Gastrocnemius medialis (tissue), 4 donors: ENCODE measurements around the gene ANO9. TPM values are rescaled to one million over a fixed set of nuclear protein-coding genes. Genes with fewer than 3 reads are reported as not detected.
"Not testable (repeated sequence)": the region's sequence is repeated elsewhere in the genome, so short reads cannot be mapped to it uniquely, and the experiment has no call there.

Source experiments
- ATAC-seq, 2 donors: fragments of 150-250 bp; one replicate each; pipeline ENCODE4 v1.9.1; 2016
- DNase-seq, 2 donors: peaks; one replicate each; pipeline ENCODE4 v3.0.0-alpha.2; 2019
- H3K27ac ChIP-seq, 4 donors: fragments of 200-600 bp; sonication (generic); 1 replicate in 1 of 4; 2 replicates in 3 of 4; pipeline ENCODE4 v1.5.1; 2016 to 2018; ENCODE audit warnings: mild to moderate bottlenecking in 2 of 4, moderate library complexity in 1 of 4
- H3K27me3 ChIP-seq, 3 donors: fragments of 200-600 bp; sonication (generic) in 2 of 3; 1 replicate in 1 of 3; 2 replicates in 2 of 3; pipeline versions ENCODE4 v1.5.1 to v1.6.0; 2016 to 2019; ENCODE audit warnings: mild to moderate bottlenecking in 1 of 3, moderate library complexity in 1 of 3
- H3K36me3 ChIP-seq, 2 donors: fragments of 200-600 bp; sonication (generic) in 1 of 2; one replicate each; pipeline ENCODE4 v1.5.1; 2017 to 2018
- H3K4me1 ChIP-seq, 2 donors: fragments of 200-600 bp; sonication (generic) in 1 of 2; one replicate each; pipeline ENCODE4 v1.5.1; 2016 to 2017; ENCODE audit warnings: mild to moderate bottlenecking in 2 of 2
- H3K4me3 ChIP-seq, 4 donors: fragments of 200-600 bp; sonication (generic) in 3 of 4; 1 replicate in 1 of 4; 2 replicates in 3 of 4; pipeline ENCODE4 v1.5.1; 2016 to 2019; ENCODE audit warnings: mild to moderate bottlenecking in 2 of 4
- H3K9me3 ChIP-seq, 3 donors: fragments of 200-600 bp; sonication (generic) in 2 of 3; 1 replicate in 1 of 3; 2 replicates in 2 of 3; pipeline ENCODE4 v1.5.1; 2016 to 2019
- POLR2A ChIP-seq, 2 donors: fragments of 450-650 bp; IDR thresholded peaks; one replicate each; pipeline ENCODE4 v1.6.1; 2017; ENCODE audit warnings: antibody characterized with exemption in 2 of 2, mild to moderate bottlenecking in 2 of 2, moderate library complexity in 2 of 2
- in situ Hi-C, 4 donors: fragments of 200-750 bp; cut with MboI; loops; one replicate each; pipeline versions ENCODE4 v1.15.0 to v1.8.0; 2017; ENCODE audit warnings: low sequenced_read_pairs in 4 of 4
- intact Hi-C: fragments of 100-400 bp; cut with DNase I; formaldehyde crosslinking; loops from one replicate; pipeline ENCODE4 v1.15.1; 2023; ENCODE audit warnings: low total_unique reads
- total RNA-seq, 4 donors: library from RNA; depleted of rRNA; stranded (reverse); fragments of >200 nt; gene quantifications; one replicate each; pipeline versions ENCODE4 v1.1.0 to v1.2.3, GENCODE V29; 2016
- TF ChIP-seq, protein P1 (sequence below), 5 experiments: fragments of 450-650 bp in 3 of 5; fragments of 200-600 bp in 2 of 5; sonication (generic) in 2 of 5; IDR thresholded peaks in 4 of 5; conservative IDR thresholded peaks in 1 of 5; 1 replicate in 4 of 5; 2 replicates in 1 of 5; pipeline ENCODE4 v1.5.1; 2016 to 2019; ENCODE audit warnings: antibody characterized with exemption in 5 of 5, mild to moderate bottlenecking in 3 of 5, moderate library complexity in 3 of 5

ANO9 gene
- total RNA-seq, 4 donors from 2014 or later: 0.23 to 0.41 TPM; not detected in 2

DNA sequence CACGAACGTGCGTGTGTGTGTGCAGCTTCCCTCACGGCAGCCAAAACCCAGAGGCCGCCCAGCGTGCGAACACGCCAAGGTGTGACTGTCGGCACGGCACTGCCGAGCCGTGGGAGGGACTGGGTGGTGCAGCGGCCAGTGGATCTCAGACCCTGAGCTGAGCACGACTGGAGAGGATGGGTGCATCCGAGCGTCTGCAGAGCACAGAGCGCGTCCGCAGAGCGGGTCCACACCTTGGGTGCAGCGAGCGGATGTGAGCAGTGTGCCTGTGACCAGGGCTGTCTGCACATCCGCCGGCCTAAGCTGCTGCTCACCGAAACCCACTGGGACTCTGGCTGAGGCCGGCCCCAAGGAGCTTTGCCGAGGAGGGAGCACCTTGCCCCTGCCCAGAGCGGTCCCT is 31.0 kb upstream of the ANO9 start:
- Histone ChIP-seq H3K36me3 (no peaks in the 10 kb centered on the region), H3K27ac (no peak overlapping the region), H3K4me3 (no peak overlapping the region), H3K27me3 (no peaks in the 10 kb centered on the region), H3K9me3 (no peaks in the 10 kb centered on the region), H3K4me1 (peaks cover 8 to 21% of the 10 kb centered on the region in 2 donors)
- no peak for DNase-seq
- in situ Hi-C loops (no loop called here), intact Hi-C loops (no loop called here)
- TF ChIP-seq, protein P1, sequence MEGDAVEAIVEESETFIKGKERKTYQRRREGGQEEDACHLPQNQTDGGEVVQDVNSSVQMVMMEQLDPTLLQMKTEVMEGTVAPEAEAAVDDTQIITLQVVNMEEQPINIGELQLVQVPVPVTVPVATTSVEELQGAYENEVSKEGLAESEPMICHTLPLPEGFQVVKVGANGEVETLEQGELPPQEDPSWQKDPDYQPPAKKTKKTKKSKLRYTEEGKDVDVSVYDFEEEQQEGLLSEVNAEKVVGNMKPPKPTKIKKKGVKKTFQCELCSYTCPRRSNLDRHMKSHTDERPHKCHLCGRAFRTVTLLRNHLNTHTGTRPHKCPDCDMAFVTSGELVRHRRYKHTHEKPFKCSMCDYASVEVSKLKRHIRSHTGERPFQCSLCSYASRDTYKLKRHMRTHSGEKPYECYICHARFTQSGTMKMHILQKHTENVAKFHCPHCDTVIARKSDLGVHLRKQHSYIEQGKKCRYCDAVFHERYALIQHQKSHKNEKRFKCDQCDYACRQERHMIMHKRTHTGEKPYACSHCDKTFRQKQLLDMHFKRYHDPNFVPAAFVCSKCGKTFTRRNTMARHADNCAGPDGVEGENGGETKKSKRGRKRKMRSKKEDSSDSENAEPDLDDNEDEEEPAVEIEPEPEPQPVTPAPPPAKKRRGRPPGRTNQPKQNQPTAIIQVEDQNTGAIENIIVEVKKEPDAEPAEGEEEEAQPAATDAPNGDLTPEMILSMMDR (IDR thresholded peaks at IDR 0.05 in 4 of 5, conservative IDR thresholded peaks at IDR 0.05 in 1 of 5): no peak
- TF ChIP-seq POLR2A (IDR thresholded peaks at IDR 0.05): no peak
- no peak for ATAC-seq

DNA sequence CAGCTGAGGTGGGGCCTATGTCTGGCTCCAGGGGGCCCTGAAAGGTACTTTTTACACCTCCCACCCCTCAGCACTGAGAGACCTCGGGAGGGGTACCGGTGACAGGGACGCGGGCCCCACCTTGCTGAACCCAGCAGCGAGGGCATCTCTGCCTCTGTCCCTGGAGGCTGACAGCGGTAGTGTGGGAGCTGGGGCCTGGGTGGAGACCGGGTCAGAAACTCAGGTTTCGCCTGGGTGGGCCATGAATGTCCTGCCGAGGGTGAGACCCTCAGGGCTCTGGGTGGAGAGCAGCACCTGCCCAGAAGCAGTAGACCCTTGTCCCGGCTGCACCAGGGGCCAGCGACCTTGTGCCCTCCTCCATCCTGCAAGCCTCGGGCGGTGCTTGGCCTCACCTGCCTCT is 30.5 kb upstream of the ANO9 start:
- TF ChIP-seq, protein P1 (IDR thresholded peaks at IDR 0.05 in 4 of 5, conservative IDR thresholded peaks at IDR 0.05 in 1 of 5): no peak
- no peak for TF ChIP-seq POLR2A (IDR thresholded peaks at IDR 0.05)
- no peak for DNase-seq
- no peaks in the 10 kb centered on the region for H3K27me3 ChIP-seq
- H3K27ac ChIP-seq: no peak overlapping the region
- H3K9me3 ChIP-seq: no peaks in the 10 kb centered on the region
- H3K4me1 ChIP-seq: peaks cover 8 to 21% of the 10 kb centered on the region in 2 donors
- in situ Hi-C loops: no loop called here
- H3K4me3 ChIP-seq: no peak overlapping the region
- no peak for ATAC-seq
- no peaks in the 10 kb centered on the region for H3K36me3 ChIP-seq
- intact Hi-C loops: no loop called here

DNA sequence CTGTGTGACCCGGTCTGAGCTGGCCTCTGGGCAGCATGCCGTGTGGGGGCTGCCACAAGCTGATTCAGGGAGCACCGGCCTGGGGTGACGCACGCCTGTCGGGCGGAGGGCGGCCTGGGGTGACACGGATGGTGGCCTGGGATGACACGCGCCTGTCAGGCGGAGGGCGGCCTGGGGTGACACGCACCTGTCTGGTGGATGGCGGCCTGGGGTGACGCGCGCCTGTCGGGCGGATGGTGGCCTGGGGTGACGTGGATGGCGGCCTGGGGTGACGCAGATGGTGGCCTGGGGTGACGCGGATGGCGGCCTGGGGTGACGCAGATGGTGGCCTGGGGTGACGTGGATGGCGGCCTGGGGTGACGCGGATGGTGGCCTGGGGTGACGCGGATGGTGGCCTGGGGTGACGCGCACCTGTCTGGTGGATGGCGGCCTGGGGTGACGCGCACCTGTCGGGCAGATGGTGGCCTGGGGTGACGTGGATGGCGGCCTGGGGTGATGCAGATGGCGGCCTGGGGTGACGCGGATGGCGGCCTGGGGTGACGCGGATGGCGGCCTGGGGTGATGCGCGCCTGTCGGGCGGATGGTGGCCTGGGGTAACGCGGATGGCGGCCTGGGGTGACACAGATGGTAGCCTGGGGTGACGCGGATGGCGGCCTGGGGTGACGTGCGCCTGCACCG is 29.8 kb upstream of the ANO9 start:
- H3K27ac ChIP-seq: no peak overlapping the region

DNA sequence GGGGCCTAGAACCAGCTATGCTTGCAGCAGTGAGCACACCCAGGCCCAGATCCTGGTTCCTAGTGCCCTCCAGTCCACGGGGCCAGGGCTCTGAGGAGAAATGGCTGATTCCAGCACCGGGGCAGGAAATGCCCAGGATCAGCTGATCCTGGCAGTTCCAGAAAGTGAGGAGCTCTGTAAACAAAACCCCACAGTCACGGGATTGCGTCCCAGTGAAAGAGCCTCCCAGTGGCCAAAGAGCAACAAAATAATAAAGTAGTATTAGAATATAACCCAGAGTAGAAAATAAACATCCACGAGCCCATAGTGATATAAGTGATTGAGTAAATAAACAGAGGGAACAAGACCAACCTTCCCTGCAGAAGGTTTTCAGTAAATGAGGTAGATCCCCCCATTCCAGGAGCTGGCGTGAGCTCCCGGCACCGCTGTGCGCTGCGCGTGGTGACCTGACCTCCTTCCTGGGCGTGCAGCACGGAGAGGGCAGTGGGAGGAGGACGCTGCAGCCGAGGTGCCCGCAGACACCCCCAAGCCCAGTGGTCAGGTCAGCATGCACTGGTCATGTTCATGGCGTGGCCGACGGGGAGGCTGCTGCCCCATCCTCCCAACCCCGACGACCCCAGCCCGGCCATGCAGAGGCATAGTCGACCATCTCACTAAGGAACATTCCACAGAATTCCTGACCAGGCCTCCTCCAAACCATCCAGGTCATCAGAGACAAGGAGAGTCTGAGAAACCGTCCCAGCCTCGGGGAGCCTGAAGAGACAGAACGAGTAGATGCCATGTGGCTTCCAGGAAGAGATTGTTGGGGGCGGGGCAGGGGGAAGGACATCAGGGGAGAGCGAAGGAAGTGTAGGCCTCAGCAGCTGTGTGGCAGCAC is 28.1 kb upstream of the ANO9 start:
- ATAC-seq (peak; percentile 68 to 72), DNase-seq (peak; percentile 33 to 47)
- intact Hi-C loops (no loop called here), in situ Hi-C loops (no loop called here)
- Histone ChIP-seq H3K27me3 (no peaks in the 10 kb centered on the region), H3K36me3 (no peaks in the 10 kb centered on the region), H3K27ac (peak overlapping the region in 3 of 4 donors; percentile 36 to 71 (median 69)), H3K4me1 (peaks cover 8 to 21% of the 10 kb centered on the region in 2 donors), H3K4me3 (peak overlapping the region in 1 of 4 donors; percentile 11), H3K9me3 (no peaks in the 10 kb centered on the region)
- TF ChIP-seq, protein P1 (IDR thresholded peaks at IDR 0.05 in 4 of 5, conservative IDR thresholded peaks at IDR 0.05 in 1 of 5): no peak
- no peak for TF ChIP-seq POLR2A (IDR thresholded peaks at IDR 0.05)

More for the DNA sequence above, 29.8 kb upstream of the ANO9 start:
- peaks cover 8 to 21% of the 10 kb centered on the region in 2 donors for H3K4me1 ChIP-seq
- ATAC-seq (no peak), DNase-seq (no peak)
- in situ Hi-C loops: no loop called here
- TF ChIP-seq POLR2A (IDR thresholded peaks at IDR 0.05): no peak
- TF ChIP-seq, protein P1 (IDR thresholded peaks at IDR 0.05 in 4 of 5, conservative IDR thresholded peaks at IDR 0.05 in 1 of 5): no peak
- no peaks in the 10 kb centered on the region for H3K36me3 ChIP-seq
- no peaks in the 10 kb centered on the region for H3K9me3 ChIP-seq
- H3K27me3 ChIP-seq: no peaks in the 10 kb centered on the region
- intact Hi-C loops: no loop called here
- H3K4me3 ChIP-seq: no peak overlapping the region

DNA sequence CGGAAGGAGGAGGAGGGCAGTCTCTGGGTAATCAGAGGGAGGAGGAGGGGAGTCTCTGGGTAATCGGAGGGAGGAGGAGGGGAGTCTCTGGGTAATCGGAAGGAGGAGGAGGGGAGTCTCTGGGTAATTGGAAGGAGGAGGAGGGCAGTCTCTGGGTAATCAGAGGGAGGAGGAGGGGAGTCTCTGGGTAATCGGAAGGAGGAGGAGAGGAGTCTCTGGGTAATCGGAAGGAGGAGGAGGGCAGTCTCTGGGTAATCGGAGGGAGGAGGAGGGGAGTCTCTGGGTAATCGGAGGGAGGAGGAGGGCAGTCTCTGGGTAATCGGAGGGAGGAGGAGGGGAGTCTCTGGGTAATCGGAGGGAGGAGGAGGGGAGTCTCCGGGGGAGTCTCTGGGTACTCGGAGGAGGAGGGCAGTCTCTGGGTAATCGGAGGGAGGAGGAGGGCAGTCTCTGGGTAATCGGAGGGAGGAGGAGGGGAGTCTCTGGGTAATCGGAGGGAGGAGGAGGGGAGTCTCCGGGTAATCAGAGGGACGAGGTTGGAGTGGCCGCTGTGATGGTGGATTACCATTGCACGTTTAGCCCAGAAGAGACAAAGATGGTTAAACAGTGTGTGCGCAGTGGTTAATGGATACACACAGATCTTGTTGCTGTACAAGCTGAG is 27.3 kb upstream of the ANO9 start:
- H3K36me3 ChIP-seq, intact Hi-C loops, in situ Hi-C loops, ATAC-seq, H3K4me3 ChIP-seq, H3K9me3 ChIP-seq, DNase-seq, H3K27me3 ChIP-seq: not testable (repeated sequence)
- peaks cover 8 to 21% of the 10 kb centered on the region in 2 donors for H3K4me1 ChIP-seq
- H3K27ac ChIP-seq: peak overlapping the region in 3 of 4 donors; percentile 36 to 71 (median 69)
